NCI-H1694 treated with DMSO at 0.1 percent for 48 hours (cell line): ENCODE measurements around the gene KMO.

Experiments used
- DNase-seq: peaks from one replicate; lab custom pipeline; 2025; lab: John Stamatoyannopoulos, UW

KMO gene

DNA sequence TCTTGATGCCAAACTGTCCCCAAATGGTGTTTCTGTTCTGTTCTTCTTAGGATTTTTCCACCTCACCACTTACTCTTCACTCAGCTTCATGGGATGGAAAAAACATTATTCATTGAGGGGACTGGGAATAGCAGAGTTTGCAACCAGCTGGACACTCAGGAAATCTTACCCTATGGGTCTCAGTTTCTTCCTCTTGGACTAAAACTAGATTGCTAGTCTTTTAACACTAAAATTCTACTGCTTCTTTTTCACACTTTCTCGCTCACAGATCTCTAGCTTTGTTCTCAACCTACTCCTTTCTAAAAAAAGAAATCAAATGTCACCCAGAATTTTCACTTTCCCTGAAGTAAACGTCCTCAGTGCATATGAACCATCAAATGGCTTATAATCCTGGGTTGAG is 4.8 kb downstream of the KMO start:
- DNase-seq: no peak

DNA sequence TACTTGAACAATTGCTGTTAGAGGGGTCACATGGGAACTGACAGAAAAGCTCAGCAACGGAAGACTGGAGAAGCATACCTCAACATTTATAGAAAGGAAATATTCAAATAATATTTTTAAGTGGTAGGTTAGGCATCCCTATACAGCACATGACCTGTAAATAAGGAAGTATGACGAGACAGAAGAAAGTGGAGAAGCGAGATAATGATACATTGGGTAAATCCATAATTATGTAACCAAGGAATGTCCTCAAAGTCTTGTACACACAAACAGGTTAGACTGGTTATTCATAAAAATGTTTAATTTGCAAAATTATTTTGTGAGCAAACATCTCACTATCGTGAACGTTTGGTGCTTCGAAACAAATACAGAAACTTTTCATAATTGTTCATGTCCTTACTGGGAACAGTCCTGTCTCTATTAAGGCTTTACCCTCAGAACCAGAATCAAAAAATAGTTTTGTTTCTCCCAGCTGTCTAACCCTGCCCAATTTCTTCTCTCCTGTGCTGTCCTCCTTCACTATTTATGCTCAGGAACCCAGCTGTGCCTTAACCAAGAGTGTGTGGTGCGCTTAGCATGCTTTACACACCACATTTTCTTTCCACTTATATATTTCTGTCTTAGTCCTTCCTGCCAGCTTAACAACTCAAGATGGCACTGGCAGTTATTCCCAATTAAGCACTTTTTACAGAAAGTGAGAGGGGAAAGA is 10.2 kb downstream of the KMO start:
- DNase-seq: no peak

DNA sequence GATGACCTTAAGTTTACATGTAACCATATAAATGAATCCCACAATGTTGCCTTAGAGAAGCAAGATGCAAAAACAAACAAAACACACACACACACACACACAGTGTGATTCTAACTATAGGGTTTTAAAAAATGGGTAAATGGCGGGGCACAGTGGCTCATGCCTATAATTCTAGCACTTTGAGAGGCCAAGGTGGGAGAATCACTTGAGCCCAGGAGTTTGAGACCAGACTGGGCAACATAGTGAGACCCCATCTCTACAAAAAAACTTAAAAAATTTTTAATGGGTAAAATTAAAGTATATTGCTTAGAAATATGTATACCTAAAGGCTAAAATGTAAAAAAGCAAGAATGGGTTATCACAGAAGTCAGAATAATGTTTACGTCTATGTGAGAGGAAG is 15.8 kb downstream of the KMO start:
- DNase-seq: no peak

DNA sequence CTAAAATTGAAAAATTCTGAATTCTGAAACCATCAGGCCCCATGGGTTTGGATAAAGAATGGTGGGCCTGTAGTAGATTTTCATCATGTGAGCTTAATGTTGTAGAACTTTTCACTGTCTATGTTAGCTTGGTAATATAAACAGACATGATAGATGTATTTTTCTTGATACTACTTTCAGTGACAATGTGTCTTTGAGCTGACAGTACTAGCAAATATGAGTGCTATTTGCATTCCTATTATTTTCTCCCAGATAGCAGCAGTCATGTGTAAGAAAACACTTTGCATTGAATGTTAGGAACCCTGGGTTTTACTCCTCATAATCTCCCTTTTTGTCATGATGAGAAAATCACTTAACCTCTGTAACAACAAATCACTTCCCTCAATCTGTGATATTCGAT is 18.1 kb downstream of the KMO start:
- DNase-seq: no peak

DNA sequence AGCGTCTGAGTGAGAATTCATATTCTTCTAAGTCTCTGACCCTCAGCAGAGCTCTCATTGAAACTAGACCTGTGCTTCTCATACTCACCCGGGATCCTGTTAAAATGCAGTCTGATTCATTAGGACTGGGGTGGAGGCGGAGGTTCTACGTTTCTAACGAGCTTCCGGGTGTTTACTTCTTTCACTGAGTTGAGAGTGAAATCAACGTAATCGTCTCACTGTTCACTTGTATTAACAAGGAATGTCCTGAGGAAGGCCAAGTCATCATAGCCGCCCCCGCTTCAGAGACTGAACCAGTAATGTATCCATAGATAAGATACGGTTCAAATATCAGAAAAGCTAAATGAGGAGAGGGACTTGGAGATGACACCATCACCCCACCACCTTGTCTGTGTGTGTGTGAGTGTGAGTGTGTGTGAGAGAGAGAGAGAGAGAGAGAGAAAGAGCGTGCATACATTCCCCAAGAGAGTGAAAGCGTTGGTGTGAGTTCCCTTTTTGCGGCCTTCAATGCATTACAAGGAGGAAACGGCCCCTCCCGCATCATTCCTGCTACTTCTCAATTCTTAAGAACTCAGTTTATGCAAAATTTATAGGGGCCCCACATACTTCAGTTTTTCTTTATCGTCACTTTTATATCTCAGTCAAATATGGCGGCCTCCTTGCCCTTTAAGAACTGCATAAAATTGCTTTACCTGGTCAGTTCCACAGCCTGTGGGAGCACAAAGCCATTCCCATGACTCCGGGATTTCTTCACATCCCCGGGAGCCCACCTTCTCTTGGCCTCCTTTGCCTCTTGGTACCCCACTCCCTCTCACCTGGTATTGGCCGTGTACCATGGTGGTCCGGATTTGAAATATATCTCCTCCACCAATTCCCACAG is 19.8 kb downstream of the KMO start:
- no peak for DNase-seq

DNA sequence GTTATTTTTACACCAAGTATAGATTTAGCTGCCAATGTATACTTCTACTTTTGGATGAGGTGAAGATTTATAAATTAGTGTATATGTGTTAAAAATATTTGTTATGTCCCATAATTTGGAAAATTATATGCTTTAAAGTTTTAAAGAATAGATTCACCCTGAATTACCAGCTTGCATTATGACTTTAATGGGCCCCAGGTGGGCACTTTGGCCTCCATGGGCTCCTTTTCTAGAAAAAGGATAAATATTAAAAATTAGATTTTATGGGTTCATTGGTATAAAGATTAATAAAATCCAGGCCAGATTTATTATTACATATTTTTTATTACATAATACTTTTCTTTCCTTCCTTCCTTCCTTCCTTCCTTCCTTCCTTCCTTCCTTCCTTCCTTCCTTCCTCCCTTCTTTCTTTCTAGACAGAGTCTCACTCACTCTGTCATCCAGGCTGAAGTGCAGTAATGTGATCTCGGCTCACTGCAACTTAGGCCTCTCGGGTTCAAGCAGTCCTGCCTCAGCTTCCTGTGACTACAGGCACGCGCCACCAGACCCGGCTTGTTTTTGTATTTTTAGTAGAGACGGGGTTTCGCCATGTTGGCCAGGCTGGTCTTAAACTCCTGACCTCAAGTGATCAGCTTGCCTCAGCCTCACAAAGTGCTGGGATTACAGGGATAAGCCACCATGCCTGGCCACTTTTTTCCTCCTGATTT is 21.9 kb downstream of the KMO start:
- DNase-seq: no peak

DNA sequence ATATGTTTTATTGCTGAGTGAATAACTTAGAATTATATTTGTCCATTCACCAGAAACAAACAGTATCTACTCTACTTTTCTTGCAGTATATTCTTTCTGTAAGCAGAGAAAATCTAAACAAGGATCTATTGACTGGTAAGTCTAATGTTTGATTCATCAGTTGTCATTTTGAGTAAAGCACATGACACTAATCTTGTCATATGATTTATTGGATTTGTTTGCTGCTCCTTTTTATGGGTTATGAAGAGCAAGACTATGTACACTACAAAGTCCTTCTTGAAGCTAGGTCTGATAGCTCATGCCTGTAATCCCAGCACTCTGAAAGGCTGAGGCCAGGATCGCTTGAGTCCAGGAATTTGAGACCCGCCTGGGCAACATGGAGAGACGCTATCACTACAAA is 23.3 kb downstream of the KMO start:
- no peak for DNase-seq

DNA sequence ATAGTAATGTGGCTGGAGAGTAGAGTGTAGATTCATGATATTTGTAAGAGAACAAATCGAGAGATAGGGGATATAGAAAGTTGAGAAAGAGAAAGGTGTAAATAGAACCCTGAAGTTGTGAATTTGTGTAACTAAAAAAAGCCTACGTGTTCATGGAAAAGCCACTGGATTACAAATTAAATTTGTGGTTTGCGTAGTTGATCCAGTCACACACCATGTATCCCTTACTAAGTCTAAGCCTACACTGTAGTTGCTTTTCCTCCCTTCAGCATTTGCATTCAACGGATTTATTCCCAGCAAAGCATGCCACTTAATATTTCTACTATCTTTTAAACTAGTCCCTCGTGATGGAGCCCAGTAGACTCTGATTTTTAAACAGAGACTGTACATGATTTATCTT is 24.9 kb downstream of the KMO start:
- DNase-seq: no peak

DNA sequence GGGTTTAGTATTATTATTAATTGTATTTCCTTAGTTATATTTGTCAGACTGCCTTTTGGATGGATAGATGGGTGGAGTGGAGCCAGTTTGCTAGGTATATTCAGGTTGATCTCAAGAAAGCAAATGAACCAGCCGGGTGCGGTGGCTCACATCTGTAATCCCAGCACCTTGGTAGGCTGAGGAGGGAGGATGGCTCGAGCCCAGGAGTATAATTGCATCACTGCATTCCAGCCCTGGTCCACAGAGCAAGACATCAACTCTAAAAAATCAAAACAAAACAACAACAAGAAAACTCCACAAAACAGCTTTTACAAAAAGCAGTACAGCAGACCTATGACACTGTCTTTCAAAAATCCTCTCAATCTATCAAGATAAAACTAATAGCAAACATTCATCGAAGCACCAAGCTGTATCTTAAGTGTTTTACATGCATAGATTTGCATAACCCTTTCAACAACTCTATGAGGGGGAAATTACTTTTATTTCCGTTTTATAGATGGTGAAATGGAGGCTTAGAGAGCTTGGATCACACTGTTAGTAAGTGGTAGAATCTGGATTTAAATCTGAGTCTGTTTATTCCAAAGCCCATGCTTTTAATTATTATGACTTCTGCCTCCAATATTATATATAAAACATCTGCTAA is 25.5 kb downstream of the KMO start:
- no peak for DNase-seq

DNA sequence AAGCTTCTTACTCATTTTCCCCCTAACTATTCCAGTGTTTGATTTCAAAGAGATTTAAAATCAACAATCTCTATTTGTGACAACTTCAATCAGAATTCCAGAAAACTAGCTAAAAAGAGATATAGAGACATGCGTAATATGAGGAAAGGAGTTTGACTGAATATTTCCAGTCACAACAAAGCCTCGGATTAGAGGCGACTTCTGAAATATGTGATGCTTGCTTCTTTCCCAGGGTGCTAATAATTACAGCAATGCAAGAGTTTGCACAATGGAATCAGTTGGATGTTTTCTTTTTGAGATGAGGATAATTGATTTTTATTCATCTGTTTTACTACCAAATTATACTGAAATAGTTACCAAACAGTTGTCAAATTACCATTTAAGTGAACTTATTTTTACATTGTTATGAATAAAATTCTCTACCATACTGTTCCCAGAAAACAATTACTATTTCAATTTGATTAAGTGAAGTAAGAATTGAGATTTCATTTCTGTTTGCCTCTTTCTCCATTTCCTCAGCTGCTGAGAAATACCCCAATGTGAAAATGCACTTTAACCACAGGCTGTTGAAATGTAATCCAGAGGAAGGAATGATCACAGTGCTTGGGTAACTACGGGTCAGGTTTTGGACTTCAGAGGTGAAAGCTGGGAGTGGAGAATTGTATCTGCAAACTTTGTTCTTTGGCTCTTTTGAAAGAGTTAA is 28.1 kb downstream of the KMO start:
- DNase-seq: no peak

DNA sequence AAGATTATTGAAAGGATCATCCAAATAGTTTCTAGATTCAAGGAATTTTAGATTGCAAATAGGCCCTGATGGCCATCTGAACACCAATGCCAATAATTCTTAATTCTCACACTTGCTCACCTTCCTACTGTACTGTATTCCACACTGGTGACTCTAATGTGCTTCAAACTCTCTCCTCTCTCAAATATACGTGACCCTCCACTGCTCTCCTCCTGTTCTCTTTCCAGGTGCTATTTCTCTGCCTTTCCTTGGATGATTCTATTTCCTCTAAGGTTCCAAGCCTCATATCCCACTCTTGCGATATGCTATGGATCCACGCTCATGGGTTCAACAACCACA is 28.6 kb downstream of the KMO start:
- DNase-seq: no peak

DNA sequence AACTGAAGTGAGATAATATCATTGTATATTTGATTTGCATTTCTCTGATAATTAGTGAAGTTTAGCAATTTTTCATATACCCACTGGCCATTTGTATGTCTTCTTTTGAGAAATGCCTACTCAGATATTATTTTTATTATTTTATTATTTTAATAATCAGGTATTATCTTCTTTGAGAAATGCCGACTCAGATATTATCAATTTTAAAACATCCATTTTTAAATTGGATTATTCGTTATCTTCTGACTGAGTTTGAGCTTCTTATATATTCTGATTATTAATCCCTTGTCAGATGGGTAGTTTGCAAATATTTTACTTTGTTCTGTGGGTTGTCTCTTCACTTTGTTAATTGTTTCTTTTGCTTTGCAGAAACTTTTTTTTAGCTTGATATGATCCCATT is 37.7 kb downstream of the KMO start:
- DNase-seq: no peak

DNA sequence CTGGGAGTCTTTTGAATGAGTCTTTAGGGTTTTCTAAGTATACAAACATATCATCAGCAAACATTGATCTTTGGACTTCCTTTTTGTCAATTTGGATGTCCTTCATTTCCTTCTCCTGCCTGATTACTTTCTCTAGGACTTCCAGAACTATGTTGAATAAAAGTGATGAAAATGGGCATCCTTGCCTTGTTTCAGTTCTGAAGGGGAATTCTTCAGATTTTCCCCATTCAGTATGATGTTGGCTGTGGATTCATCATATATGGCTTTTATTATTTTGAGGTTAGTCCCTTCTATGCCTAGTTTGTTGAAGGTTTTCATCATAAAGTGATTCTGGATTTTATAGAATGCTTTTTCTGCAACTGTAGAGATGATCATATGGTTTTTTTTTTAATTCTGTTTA is 42.0 kb downstream of the KMO start:
- DNase-seq: no peak

DNA sequence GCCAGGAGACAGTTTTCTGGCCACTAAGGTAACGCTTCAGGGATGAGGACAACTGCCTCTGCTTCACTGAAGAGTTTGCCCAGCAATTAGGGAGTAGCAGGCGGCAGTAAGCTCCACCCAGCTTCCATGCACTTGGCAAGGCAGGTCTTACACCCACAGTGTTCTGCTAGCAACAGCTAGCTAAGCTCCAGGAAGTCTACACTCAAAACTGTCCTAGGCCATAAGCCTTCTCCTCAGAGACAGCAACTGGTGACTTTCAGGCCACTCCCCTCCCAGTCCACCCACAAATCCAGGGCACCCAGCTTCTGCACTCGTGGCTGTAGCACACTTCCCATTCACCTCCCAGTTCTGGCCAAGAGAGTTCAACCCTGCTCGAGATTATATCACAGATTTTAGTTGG is 47.3 kb downstream of the KMO start:
- DNase-seq: no peak

DNA sequence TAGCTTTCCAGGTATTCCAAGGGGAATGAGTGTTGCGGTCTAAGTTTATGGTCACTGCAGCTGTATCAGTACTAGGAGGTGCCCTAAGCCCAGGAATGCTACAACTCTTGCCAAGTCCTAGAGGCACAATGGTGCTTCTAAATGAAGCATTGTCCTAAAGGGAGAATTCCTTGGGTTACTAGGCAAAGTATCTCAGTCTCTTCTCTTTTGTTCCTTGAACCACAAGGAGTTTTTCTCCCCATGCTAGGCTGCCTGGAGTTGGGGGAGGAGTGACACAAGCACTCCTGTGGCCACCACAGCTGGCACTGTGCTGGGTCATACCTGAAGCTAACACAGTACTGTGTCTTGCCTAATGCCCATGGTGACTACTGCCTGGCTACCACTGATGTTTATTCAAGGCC is 50.7 kb downstream of the KMO start:
- DNase-seq: no peak

DNA sequence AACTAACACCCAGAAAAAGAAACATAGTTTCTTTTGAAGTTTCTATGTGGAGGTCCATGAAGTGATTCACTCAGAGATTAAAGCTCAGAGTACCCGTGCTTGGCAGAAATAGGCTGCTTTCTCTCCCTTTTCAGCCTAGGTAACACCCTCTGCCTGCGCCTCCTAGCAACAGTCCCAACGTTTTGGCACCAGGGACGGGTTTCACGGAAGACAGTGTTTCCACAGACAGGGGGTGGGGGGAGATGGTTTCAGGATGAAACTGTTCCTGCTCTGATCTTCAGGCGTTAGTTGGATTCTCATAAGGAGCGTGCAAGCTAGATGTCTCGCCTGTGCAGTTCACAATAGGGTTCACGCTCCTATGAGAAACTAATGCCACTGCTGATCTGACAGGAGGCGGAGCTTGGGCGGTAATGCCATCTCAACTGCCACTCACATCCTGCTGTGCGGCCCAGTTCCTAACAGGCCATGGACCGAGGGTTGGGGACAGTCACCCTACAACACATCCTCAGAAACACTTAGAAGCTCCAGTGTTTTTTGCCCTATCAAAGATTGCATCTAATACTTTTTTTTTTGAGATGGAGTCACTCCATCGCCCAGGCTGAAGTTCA is 54.8 kb downstream of the KMO start:
- no peak for DNase-seq

DNA sequence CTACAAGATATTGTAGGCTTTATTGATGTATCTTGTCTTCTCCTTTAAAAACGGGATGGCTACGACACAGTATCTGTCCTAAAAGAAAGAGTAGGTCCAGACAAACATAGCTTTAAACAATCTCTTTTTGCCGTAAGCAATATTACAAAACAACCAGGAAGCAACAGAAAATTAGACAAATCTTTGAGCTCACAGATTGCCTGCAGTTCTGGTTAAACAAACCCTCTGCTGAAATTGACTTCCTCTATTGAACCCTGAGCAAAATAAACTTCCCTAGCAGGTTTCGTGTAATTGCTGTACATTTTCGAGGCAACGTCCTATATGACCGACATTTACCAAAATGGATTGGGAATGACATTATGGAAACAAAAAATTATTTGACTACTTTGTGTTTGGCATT is 57.3 kb downstream of the KMO start:
- DNase-seq: no peak

DNA sequence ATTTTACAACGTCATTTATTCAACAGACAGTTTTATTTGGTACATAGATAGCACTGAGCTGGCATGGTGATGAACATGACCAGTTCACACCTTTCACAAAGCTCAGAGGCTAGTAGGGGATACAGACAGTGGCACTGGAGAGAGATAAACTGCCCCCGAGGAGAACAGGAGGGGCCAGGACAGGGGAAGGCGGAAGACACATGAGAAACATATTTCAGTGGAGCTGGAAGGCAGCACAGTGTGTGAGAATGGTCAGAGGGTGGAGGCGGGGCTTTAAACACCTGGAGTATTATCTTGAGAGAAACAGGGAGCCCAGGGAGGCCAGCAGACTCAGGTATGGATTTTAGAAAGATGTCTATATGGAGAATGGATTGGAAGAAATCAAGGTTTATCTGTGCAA is 58.5 kb downstream of the KMO start:
- no peak for DNase-seq

DNA sequence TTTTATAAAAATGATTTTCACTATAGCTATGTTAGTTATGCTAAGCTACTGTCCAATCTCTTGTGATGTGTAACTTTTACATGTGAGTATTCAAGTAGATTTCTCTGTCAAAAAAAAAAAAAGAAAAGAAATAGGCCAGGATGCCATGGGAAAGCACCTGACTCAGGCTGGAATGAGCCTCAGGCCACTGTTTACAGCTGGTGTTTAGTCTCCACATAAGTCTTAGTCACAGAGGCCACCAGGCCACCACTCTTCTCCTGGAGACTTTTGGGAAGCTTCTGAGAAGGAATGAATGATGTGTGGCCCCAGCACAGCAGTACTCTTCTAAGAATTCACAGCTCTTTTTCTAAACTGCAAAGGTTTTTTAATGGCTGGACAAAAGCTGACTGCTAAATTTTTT is 59.1 kb downstream of the KMO start:
- DNase-seq: no peak

DNA sequence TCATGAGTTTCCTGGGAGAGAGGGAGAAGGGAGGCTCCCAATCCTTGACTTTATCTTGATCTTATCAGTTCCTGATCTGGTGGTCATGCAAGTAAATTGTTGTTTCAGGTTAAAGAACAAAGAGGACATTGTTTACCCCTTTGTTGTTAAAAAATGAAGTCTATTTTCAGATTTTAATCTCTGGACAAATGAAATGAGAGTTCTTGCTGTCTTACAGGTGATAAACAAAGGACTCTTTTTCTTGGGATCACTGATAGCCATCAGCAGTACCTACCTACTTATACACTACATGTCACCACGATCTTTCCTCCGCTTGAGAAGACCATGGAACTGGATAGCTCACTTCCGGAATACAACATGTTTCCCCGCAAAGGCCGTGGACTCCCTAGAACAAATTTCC is 59.6 kb downstream of the KMO start:
- no peak for DNase-seq

DNA sequence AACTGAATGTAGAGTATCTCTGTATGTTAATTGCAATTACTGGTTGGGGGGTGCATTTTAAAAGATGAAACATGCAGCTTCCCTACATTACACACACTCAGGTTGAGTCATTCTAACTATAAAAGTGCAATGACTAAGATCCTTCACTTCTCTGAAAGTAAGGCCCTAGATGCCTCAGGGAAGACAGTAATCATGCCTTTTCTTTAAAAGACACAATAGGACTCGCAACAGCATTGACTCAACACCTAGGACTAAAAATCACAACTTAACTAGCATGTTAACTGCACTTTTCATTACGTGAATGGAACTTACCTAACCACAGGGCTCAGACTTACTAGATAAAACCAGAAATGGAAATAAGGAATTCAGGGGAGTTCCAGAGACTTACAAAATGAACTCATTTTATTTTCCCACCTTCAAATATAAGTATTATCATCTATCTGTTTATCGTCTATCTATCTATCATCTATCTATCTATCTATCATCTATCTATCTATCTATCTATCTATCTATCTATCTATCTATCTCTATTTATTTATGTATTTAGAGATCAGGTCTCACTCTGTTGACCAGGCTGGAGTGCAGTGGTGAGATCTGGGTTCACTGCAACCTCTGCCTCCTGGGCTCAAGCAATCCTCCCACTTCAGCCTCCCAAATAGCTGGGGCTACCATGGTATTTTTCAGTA is 60.2 kb downstream of the KMO start:
- no peak for DNase-seq
